Fibroblast of lung (primary cell): ENCODE results near the gene IL4. TPM values are rescaled to one million over a fixed set of nuclear protein-coding genes. Genes with fewer than 3 reads are reported as not detected.

Experiments used
- DNase-seq, 2 donors: peaks; one replicate each; pipeline versions ENCODE4 v3.0.0 to v3.0.0-alpha.2; 2010; ENCODE audit warnings: low read depth in 2 of 2
- H2AFZ ChIP-seq: 2 replicates; pipeline ENCODE4 v1.5.1; 2012; ENCODE audit warnings: low read length, control low read depth, inconsistent platforms
- H3K27ac ChIP-seq: 2 replicates; pipeline ENCODE4 v1.5.1; 2011; ENCODE audit warnings: low read length, control low read depth; ENCODE audit not compliant: insufficient read depth
- H3K27me3 ChIP-seq: 2 replicates; pipeline ENCODE4 v1.5.1; 2011; ENCODE audit warnings: mild to moderate bottlenecking, low read length; ENCODE audit not compliant: control insufficient read depth, insufficient read depth
- H3K36me3 ChIP-seq: 2 replicates; pipeline ENCODE4 v1.5.1; 2011; ENCODE audit warnings: low read length; ENCODE audit not compliant: control insufficient read depth, insufficient read depth
- H3K4me1 ChIP-seq: 2 replicates; pipeline ENCODE4 v1.5.1; 2011; ENCODE audit warnings: low read length; ENCODE audit not compliant: control insufficient read depth, insufficient read depth; ENCODE audit errors: extremely low read depth
- H3K4me2 ChIP-seq: 2 replicates; pipeline ENCODE4 v1.5.1; 2011; ENCODE audit warnings: low read length, control low read depth; ENCODE audit not compliant: insufficient read depth; ENCODE audit errors: extremely low read depth
- H3K4me3 ChIP-seq, 4 experiments: fragments of 200-600 bp in 1 of 4; sonication (generic) in 1 of 4; replicated peaks in 1 of 4; 2 replicates each; pipeline ENCODE4 v1.5.1; 2011 to 2016; ENCODE audit warnings: low read length in 4 of 4, low read depth in 3 of 4, mild to moderate bottlenecking in 3 of 4, control low read depth in 2 of 4, inconsistent platforms in 1 of 4, mixed read lengths in 1 of 4; ENCODE audit not compliant: insufficient read depth in 1 of 4; ENCODE audit errors: control extremely low read depth in 1 of 4
- H3K79me2 ChIP-seq: 2 replicates; pipeline ENCODE4 v1.5.1; 2012; ENCODE audit warnings: mild to moderate bottlenecking, low read length, inconsistent platforms; ENCODE audit not compliant: control insufficient read depth, insufficient read depth
- H3K9ac ChIP-seq: 2 replicates; pipeline ENCODE4 v1.5.1; 2011; ENCODE audit warnings: mild to moderate bottlenecking, low read length, control low read depth; ENCODE audit not compliant: insufficient read depth
- H3K9me3 ChIP-seq: 2 replicates; pipeline ENCODE4 v1.5.1; 2012; ENCODE audit warnings: low read depth, low read length; ENCODE audit not compliant: control insufficient read depth, insufficient read depth
- H4K20me1 ChIP-seq: 2 replicates; pipeline ENCODE4 v1.5.1; 2011; ENCODE audit warnings: low read length; ENCODE audit not compliant: control insufficient read depth, insufficient read depth; ENCODE audit errors: extremely low read depth
- CTCF ChIP-seq, 2 donors: IDR thresholded peaks in 1 of 2; conservative IDR thresholded peaks in 1 of 2; 1 replicate in 1 of 2; 2 replicates in 1 of 2; pipeline ENCODE4 v1.5.1; 2011 to 2012; ENCODE audit warnings: low read length in 2 of 2, control low read depth in 1 of 2, inconsistent platforms in 1 of 2, low read depth in 1 of 2, mild to moderate bottlenecking in 1 of 2
- EZH2 ChIP-seq: IDR thresholded peaks from 2 replicates; pipeline ENCODE4 v1.5.1; 2012; ENCODE audit warnings: low read length, control low read depth, mild to moderate bottlenecking; ENCODE audit errors: missing control alignments
- polyA plus RNA-seq, 2 donors: library from polyadenylated mRNA; depleted of rRNA in 1 of 2; stranded (reverse) in 1 of 2; unstranded in 1 of 2; fragments of >200 nt; gene quantifications; 2 replicates each; pipeline ENCODE4 v1.2.1, GENCODE V29; 2011 to 2012; ENCODE audit warnings: missing spikeins in 1 of 2
- total RNA-seq: library from RNA; depleted of rRNA; stranded (reverse); fragments of >200 nt; gene quantifications from 2 replicates; pipeline ENCODE4 v1.2.1, GENCODE V29; 2014

IL4 gene
- total and polyA plus RNA-seq, 2 donors (not counting 1 experiment from before 2014, with no cell fraction given), result not detected

GRCh38 chr5:132646583-132647266 lies 27.1 kb upstream of the IL4 start:
- Histone ChIP-seq H3K4me1 (no peaks in the 10 kb centered on the region), H3K27me3 (no peaks in the 10 kb centered on the region), H3K9ac (no peak overlapping the region), H3K4me2 (no peak overlapping the region), H2AFZ (no peak overlapping the region), H3K79me2 (no peaks in the 10 kb centered on the region), H3K36me3 (no peaks in the 10 kb centered on the region), H3K4me3 (no peak overlapping the region), H3K27ac (no peak overlapping the region), H4K20me1 (no peaks in the 10 kb centered on the region), H3K9me3 (no peaks in the 10 kb centered on the region)
- DNase-seq, result no peak
- no peak for TF ChIP-seq EZH2
- TF ChIP-seq CTCF (conservative IDR thresholded peaks at IDR 0.05 in 1 of 2, IDR thresholded peaks at IDR 0.05 in 1 of 2; ENCODE audit: low read depth in 1 of 2, low read length in 2 of 2), result no peak

GRCh38 chr5:132647473-132647872 lies 26.3 kb upstream of the IL4 start:
- Histone ChIP-seq H3K27me3 (no peaks in the 10 kb centered on the region), H3K27ac (no peak overlapping the region), H3K79me2 (no peaks in the 10 kb centered on the region), H3K9ac (no peak overlapping the region), H4K20me1 (no peaks in the 10 kb centered on the region), H2AFZ (no peak overlapping the region), H3K4me2 (no peak overlapping the region), H3K4me3 (no peak overlapping the region), H3K36me3 (no peaks in the 10 kb centered on the region), H3K4me1 (no peaks in the 10 kb centered on the region), H3K9me3 (no peaks in the 10 kb centered on the region)
- no peak for TF ChIP-seq CTCF (conservative IDR thresholded peaks at IDR 0.05 in 1 of 2, IDR thresholded peaks at IDR 0.05 in 1 of 2; ENCODE audit: low read depth in 1 of 2, low read length in 2 of 2)
- no peak for TF ChIP-seq EZH2
- no peak for DNase-seq

- Histone ChIP-seq H3K4me3 (no peak overlapping the region), H4K20me1 (no peaks in the 10 kb centered on the region), H3K27me3 (no peaks in the 10 kb centered on the region), H3K4me1 (no peaks in the 10 kb centered on the region), H3K36me3 (no peaks in the 10 kb centered on the region), H3K79me2 (no peaks in the 10 kb centered on the region), H3K4me2 (no peak overlapping the region), H2AFZ (no peak overlapping the region), H3K9ac (no peak overlapping the region), H3K9me3 (no peaks in the 10 kb centered on the region), H3K27ac (no peak overlapping the region)
- no peak for DNase-seq
- TF ChIP-seq EZH2 (no peak), CTCF (conservative IDR thresholded peaks at IDR 0.05 in 1 of 2, IDR thresholded peaks at IDR 0.05 in 1 of 2; ENCODE audit: low read depth in 1 of 2, low read length in 2 of 2) (no peak)
Measured at GRCh38 chr5:132648355-132648754, 25.4 kb upstream of the IL4 start.
